K562 treated with DMSO at 1 percent for 48 hours (cell line): Measurements from ENCODE around the gene RAB33A. TPM values are rescaled to one million over a fixed set of nuclear protein-coding genes. Genes with fewer than 3 reads are reported as not detected.

Experiments used
- total RNA-seq: library from RNA; unstranded; fragments of 300-600 nt; gene quantifications from 2 replicates; pipeline ENCODE4 v1.2.3, GENCODE V29; 2022; ENCODE audit warnings: low replicate concordance; ENCODE audit errors: extremely low read depth

Gene RAB33A
- total RNA-seq, result not detected in 2 replicates

DNA sequence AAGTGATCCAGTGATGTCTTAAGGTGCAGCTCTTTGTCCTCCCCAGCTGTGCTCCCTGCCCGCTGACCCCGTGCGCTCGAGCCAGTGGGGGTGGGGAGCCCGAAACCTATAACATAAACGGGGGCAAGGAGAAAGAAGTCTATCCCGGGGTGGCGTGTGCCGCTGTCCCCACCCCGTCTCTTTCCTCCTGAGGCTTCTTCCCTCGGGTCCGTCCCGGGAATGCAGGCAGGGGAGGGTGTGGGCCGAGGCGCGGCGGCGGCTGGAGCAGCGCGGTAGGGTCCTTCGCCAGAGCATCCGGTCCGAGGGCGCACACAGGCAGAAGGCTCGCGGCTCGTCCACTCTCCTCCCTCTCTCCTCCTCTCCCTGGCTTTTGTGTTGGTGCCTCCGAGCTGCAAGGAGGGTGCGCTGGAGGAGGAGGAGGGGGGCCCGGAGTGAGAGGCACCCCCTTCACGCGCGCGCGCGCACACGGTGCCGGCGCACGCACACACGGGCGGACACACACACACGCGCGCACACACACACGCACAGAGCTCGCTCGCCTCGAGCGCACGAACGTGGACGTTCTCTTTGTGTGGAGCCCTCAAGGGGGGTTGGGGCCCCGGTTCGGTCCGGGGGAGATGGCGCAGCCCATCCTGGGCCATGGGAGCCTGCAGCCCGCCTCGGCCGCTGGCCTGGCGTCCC is at the start of gene RAB33A:
Gene RAB33A (plus strand): TSS at position 517 of the 681 bp plus-strand sequence. CDS start 101 bp downstream, at position 618.

GRCh38 chrX:130165703-130166502 is 5.9 kb upstream of the RAB33A start, which contains the start of gene AIFM1:
Gene AIFM1, minus strand, starts transcription at chrX:130165841. Its CDS starts 185 bp downstream, at chrX:130165656.

Other genes with a start within 250 kb of the RAB33A start
- gene BCORL1, start 189.3 kb upstream of the RAB33A start, total RNA-seq, result not detected in 2 replicates
- 93.7 TPM in 1 of 2 replicates, not detected in the other for gene ELF4, start 61.5 kb upstream of the RAB33A start, total RNA-seq
- not detected in 2 replicates for gene AIFM1, start 6.1 kb upstream of the RAB33A start, total RNA-seq
- gene ZNF280C, start 96.9 kb downstream of the RAB33A start, total RNA-seq, result not detected in 2 replicates
- gene SLC25A14, start 168.0 kb downstream of the RAB33A start, total RNA-seq, result not detected in 2 replicates
- not detected in 2 replicates for gene GPR119, start 213.7 kb downstream of the RAB33A start, total RNA-seq
- not detected in 2 replicates for gene RBMX2, start 230.0 kb downstream of the RAB33A start, total RNA-seq